ENCODE data around the gene STK17A.
"Not testable (repeated sequence)": the region's sequence is repeated elsewhere in the genome, so short reads cannot be mapped to it uniquely, and the experiment has no call there.

STK17A gene

DNA sequence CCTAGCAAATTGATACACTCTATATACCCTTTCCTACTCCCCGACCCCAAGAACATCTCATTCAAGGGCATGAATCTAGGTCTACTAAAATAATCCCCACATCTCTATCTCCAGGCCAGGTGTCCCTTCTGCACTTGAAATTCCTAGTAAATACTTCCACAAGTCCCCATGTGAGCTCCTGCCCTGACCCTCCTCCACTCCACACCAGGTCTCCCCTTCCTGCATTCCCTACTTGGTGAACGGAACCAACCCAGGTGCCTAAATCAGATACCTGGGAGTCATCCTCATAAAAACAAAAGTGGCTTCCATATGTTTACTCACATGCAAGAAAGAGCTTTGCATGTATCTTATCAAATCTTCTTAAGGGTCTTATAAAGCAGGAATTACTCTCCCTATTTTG is 77.2 kb downstream of the STK17A start:
- no peak for DNase-seq

DNA sequence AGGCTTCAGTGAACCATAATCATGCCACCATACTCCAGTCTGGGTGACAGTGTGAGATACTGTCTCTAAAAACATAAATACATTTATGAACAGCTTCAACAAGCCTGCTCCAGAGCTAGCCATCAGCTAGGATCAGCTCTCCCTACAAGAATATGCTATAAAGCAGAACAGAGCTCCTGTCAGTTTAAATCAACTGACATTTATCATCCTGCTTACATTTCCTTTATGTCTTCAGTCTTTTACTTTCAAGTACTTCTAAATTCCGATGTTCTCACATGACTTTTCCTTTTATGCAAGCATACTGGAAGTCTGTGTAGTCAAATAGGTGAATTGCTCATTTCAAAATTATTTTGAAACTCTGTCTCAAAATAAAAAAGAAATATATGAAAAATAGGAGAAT is 81.8 kb downstream of the STK17A start:
- DNase-seq = no peak

DNA sequence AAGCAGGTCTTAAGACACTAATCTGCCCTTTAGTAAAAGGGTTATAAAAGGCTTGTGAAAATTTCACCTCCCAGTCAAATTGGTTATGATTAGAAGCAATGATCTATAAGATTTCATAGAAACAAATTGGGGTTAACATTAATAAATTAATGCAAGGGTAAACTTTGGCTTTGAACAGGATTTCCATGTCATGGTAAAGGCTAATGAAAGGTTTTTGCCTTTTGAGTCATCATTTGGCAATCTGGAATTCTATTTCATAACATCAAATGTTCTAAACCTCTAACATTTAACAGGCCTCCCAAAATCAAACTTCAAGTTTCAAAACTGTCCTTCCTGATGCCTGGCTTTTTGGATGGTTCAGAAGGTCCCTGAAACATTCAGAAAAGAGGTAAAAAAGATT is 84.0 kb downstream of the STK17A start:
- no peak for DNase-seq

DNA sequence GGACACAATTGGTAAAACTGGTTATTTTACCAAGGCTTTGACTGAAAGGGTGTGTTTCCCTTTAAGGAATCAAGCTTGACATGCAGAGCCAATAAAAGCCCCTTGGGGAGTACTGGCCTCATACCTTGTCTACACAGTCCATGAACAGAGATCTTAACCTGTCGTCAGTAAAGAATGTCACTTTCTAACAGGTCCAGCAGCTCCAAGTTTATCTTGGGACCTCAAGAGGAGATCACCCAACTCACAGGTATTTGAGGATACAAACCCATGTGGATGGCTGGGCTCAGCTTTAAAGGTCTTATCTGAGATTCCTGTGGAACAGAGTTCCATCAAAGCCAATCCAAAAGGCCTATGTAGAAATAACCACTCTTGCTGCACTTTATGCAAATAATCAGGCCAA is 85.1 kb downstream of the STK17A start:
- no peak for DNase-seq

DNA sequence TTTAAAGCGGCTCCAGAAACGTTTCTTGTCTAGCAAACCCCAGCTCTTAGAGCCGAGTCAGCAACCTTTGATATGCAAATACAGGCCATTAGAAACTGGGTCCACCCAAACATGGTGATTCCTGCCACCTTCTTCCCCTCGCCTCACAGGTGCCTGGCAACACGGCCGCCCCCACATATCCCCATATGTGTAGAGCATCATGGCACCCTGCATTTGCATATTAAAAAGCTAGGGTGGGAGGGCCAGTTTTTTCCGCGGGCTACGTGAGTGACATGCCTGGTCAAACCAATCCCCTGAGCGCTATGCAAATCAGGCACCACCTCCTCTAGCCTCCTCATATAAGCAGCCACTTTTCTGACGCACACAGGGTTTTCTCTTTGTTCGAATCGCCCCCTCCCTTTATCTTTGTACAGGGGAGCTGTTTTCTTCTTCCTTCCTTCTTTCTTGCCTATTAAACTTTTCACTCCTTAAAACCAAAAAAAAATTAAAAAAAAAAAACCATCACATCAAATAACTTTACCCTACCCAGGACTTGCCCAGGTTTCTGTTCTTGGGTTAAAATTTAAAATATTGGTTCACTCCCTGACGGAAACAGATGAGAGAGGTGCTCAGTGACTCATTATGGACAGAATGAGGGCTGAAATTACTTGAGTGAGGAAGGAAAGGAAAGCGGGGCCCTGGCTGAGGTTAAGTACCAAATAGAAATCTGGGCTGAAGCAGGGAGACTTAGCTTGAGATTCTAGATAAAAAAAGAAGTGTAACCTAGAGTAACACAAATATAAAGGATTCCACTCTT is 86.6 kb downstream of the STK17A start:
- no peak for DNase-seq

DNA sequence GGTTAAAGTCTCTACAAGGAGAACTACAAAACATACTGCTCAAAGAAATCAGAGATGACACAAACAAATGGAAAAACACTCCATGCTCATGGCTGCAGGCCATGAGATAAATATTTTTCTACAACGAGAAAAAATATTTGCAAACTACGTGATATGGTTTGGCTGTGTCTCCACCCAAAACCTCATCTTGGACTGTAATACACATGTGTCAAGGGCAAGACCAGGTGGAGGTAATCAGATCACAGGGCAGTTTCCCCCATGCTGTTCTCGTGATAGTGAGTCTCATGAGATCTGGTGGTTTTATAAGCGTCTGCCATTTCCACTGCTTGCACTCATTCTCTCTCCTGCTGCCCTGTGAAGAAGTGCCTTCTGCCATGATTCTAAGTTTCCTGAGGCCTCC is 88.6 kb downstream of the STK17A start:
- no peak for DNase-seq

DNA sequence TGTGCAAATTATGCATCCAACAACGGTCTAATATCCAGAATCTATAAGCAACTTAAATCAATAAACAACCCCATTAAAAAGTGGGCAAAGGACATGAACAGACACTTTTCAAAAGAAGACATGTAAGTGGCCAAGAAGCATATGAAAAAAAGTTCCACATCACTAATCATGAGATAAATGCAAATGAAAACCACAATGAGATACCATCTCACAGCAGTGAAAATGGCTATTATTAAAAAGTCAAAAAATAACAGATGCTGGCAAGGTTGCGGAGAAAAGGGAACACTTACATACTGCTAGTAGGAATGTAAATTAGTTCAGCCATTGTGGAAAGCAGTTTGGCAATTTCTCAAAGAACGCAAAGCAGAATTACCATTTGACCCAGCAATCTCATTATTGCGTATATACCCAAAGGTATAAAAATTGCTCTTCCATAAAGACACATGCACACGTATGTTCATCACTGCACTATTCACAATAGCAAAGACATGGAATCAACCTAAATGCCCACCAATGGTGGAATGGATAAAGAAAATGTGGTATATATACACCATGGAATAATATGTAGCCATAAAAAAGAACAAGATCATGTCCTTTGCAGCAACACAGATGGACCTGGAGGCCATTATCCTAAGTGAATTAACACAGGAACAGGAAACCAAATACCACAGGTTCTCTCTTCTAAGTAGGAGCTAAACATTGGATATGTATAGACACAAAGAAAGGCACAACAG is 90.5 kb downstream of the STK17A start:
- not testable (repeated sequence) for DNase-seq

DNA sequence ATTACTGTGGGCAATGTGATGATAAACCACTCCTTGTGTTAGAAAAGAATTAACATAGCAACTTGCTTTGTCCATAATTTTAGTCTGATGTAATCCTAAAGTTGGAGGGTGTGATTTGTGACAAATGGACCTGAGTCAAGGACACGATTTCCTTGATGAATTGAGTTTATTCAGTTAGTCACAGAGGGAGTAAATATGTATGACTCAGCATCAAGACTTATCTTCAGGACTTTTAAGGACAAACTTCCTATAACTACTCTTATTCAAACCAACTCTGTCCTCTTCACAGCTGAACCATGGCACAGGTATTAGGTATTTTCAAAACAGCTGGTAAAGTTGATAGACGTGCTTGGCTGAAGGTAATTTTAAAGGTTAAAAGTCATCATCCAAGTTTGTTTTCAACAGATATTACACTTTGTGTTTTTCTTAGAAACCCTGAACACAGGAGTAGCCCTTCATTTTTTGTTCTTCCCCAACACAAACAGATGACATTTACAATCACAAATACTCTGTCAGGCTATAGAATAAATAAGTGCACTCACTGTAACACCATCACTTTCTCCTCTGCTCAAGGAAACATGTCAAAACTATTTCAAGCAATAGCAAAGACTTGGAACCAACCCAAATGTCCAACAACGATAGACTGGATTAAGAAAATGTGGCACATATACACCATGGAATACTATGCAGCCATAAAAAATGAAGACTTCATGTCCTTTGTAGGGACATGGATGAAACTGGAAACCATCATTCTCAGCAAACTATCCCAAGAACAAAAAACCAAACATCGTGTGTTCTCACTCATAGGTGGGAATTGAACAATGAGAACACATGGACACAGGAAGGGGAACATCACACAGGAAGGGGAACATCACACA is 91.9 kb downstream of the STK17A start:
- no peak for DNase-seq
